Panc1 (cell line): ENCODE data around the gene IDI2. TPM values are rescaled to one million over a fixed set of nuclear protein-coding genes. Genes with fewer than 3 reads are reported as not detected.
A peak's percentile ranks its signal among the peaks of the same experiment; 100 is the strongest.

Experiments used
- ATAC-seq: fragments of 200-7000 bp; cut with Tn5 transposase; 2 replicates; pipeline ENCODE4 v1.9.1; 2020; ENCODE audit warnings: mild to moderate bottlenecking, moderate library complexity
- BruUV-seq: library from RNA; stranded (reverse); fragments of 400-500 nt; replicated peaks from 2 replicates; lab custom pipeline; 2021; lab: Mats Ljungman, UMichigan
- CTCF ChIA-PET: fragments of 300-600 bp; sonication (Branson Sonifier 250); formaldehyde crosslinking; loops from one replicate; lab custom pipeline; 2022; ENCODE audit warnings: antibody characterized with exemption; lab: Charles Lee
- POLR2A ChIA-PET: fragments of 300-600 bp; sonication (Branson Sonifier 250); formaldehyde crosslinking; loops from one replicate; lab custom pipeline; 2022; ENCODE audit warnings: antibody characterized with exemption; lab: Charles Lee
- DNase-seq: peaks from one replicate; pipeline ENCODE4 v3.0.0-alpha.2; 2010; ENCODE audit warnings: low read depth, low spot score
- H3K27ac ChIP-seq: 2 replicates; pipeline ENCODE4 v1.5.1; 2011; ENCODE audit warnings: mild to moderate bottlenecking, low read length, inconsistent platforms
- H3K27me3 ChIP-seq: fragments of 200-500 bp; sonication (Bioruptor generic); 2 replicates; pipeline ENCODE4 v1.6.0; 2014; ENCODE audit warnings: low read length, inconsistent platforms; ENCODE audit not compliant: control insufficient read depth, insufficient read depth
- H3K36me3 ChIP-seq: fragments of 200-500 bp; sonication (Bioruptor generic); 2 replicates; pipeline ENCODE4 v1.5.1; 2014; ENCODE audit warnings: inconsistent platforms, mild to moderate bottlenecking, low read length, moderate library complexity; ENCODE audit not compliant: control insufficient read depth, insufficient read depth
- H3K4me1 ChIP-seq: 2 replicates; pipeline ENCODE4 v1.5.1; 2011; ENCODE audit warnings: inconsistent platforms, mild to moderate bottlenecking, low read length, moderate library complexity; ENCODE audit not compliant: control insufficient read depth, insufficient read depth
- H3K4me3 ChIP-seq, 2 experiments: 2 replicates each; pipeline ENCODE4 v1.5.1; 2011 to 2012; ENCODE audit warnings: low read depth in 2 of 2, low read length in 2 of 2, mild to moderate bottlenecking in 2 of 2, inconsistent platforms in 1 of 2, moderate library complexity in 1 of 2
- H3K9me3 ChIP-seq: fragments of 200-500 bp; sonication (Bioruptor generic); 2 replicates; pipeline ENCODE4 v1.5.1; 2014; ENCODE audit warnings: low read depth, mild to moderate bottlenecking, inconsistent platforms, low read length, moderate library complexity; ENCODE audit not compliant: control insufficient read depth, insufficient read depth
- CTCF ChIP-seq: fragments of 450-650 bp; IDR thresholded peaks from 2 replicates; pipeline ENCODE4 v1.5.1; 2017; ENCODE audit warnings: mild to moderate bottlenecking
- POLR2AphosphoS5 ChIP-seq: IDR thresholded peaks from 2 replicates; pipeline ENCODE4 v1.6.1; 2012; ENCODE audit warnings: mild to moderate bottlenecking, low read depth, low read length, moderate library complexity
- REST ChIP-seq, 2 experiments: IDR thresholded peaks; 2 replicates each; pipeline ENCODE4 v1.6.1; 2011 to 2012; ENCODE audit warnings: low read depth in 2 of 2, control low read depth in 1 of 2, low read length in 1 of 2, mild to moderate bottlenecking in 1 of 2, moderate library complexity in 1 of 2; ENCODE audit not compliant: insufficient read depth in 1 of 2
- SIN3A ChIP-seq: IDR thresholded peaks from 2 replicates; pipeline ENCODE4 v1.6.1; 2012; ENCODE audit warnings: low read depth, mild to moderate bottlenecking, low read length, moderate library complexity, borderline replicate concordance; ENCODE audit not compliant: insufficient read depth
- TCF7L2 ChIP-seq: IDR thresholded peaks from 2 replicates; pipeline ENCODE4 v1.6.1; 2011; ENCODE audit warnings: mild to moderate bottlenecking, low read depth, low read length, inconsistent platforms
- in situ Hi-C: cut with HindIII; loops from 2 replicates; pipeline ENCODE4 v1.10.0; 2016; ENCODE audit warnings: low sequenced_read_pairs, low pct_unique_long_range_greater_than_20kb
- intact Hi-C: fragments of 100-400 bp; cut with micrococcal nuclease; formaldehyde crosslinking; loops from one replicate; pipeline ENCODE4 v1.10.0; 2022; ENCODE audit not compliant: unreplicated experiment
- total RNA-seq: library from RNA; stranded (reverse); gene quantifications from one replicate; pipeline ENCODE4 v1.2.1, GENCODE V29; 2021; ENCODE audit not compliant: unreplicated experiment

Gene IDI2
- total RNA-seq, 1 experiment from 2014 or later = not detected

DNA sequence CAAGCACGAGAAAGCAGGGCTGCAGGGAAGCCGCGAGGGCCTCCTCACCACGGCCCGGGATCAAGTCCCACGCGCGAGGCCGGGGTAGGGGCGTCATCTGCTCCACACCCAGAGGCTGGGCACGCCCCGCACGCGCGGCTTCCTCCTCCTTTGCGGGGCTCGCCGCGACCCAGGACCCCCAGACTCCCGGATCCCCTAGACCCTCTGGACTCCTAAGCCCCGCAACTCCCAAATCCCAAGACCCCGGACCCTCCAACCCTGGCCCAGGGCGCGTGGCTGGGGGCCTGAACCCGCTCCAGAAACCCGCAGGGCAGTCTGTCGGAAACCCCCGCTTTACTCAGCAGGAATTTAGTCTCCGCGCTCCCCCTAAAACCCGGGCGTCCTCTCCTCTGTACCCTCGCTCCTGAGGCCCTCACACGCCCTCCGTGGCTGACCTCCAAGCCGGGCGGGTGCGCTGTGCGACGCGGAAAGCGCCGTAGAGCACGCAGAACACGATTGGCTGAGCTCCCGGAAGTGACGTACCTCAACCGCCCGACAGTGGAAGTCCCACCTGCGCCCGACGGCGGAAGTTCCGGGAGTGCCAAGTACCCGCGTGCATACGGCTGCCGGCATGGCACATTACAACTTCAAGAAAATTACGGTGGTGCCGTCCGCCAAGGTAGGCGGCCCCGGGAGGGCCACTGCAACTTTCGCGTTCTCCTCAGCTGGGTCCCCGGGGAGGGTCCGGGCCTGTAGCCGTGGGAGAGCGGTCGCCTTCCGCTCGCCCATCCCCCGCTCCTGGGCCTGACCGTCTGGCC is 37.6 kb downstream of the IDI2 start, which contains the start of gene GTPBP4:
TSS of gene GTPBP4 (plus strand) at position 565 of the 797 bp plus-strand sequence. CDS start at position 611, 46 bp downstream.
- ChIA-PET CTCF (no interaction called here), POLR2A (interaction anchor here (0.9 kb wide), 1 partner anchor 14 kb away, joined by 3 read pairs; no protein-coding TSS in a partner anchor)
- DNase-seq (peak; percentile 69), ATAC-seq (peak; percentile 97)
- BruUV-seq = no TSS peak
- peaks cover 14% of the 10 kb centered on the region for H3K4me1 ChIP-seq
- H3K4me3 ChIP-seq = peak within 1 kb of the TSS; percentile 96 to 99
- H3K27ac ChIP-seq = peak within 1 kb of the TSS; percentile 92
- TF ChIP-seq CTCF (no peak; the same call in 1 of the 2 replicates), POLR2AphosphoS5 (peak; percentile 73), SIN3A (peak; percentile 80; the same call in 1 of the 2 replicates), REST (IDR thresholded peaks at IDR 0.05; ENCODE audit: insufficient read depth in 1 of 2, low read depth in 2 of 2, low read length in 1 of 2) (0 out of 4 replicates have a peak, but pooled peaks of 1 of the 2 experiments have one; percentile 58), TCF7L2 (peak; percentile 77)
- intact Hi-C loops = no loop called here
- H3K36me3 ChIP-seq = peaks cover 4% of the 10 kb centered on the region
- in situ Hi-C loops = no loop called here
- H3K27me3 ChIP-seq = no peaks in the 10 kb centered on the region
- no peaks in the 10 kb centered on the region for H3K9me3 ChIP-seq

GRCh38 chr10:987620-987869 is 38.1 kb downstream of the IDI2 start:
- TSS peak; percentile 81 for BruUV-seq
- ChIA-PET CTCF (no interaction called here), POLR2A (interaction anchor here (0.9 kb wide), 1 partner anchor 13 kb away, joined by 3 read pairs; no protein-coding TSS in a partner anchor)
- peak overlapping the region; percentile 96 to 99 for H3K4me3 ChIP-seq
- intact Hi-C loops (no loop called here), in situ Hi-C loops (no loop called here)
- peak overlapping the region; percentile 92 for H3K27ac ChIP-seq
- TF ChIP-seq CTCF (no peak), POLR2AphosphoS5 (no peak)
- peaks cover 4% of the 10 kb centered on the region for H3K36me3 ChIP-seq
- no peak for DNase-seq
- ATAC-seq = peak; percentile 14; the same call in 1 of the 2 replicates
- no peaks in the 10 kb centered on the region for H3K9me3 ChIP-seq
- peaks cover 14% of the 10 kb centered on the region for H3K4me1 ChIP-seq
- no peaks in the 10 kb centered on the region for H3K27me3 ChIP-seq
